NCI-H146 (cell line): ENCODE data around the gene YPEL4.
"Not testable (repeated sequence)": the region's sequence is repeated elsewhere in the genome, so short reads cannot be mapped to it uniquely, and the experiment has no call there.

Source experiments
- DNase-seq: peaks from one replicate; lab custom pipeline; 2025; lab: John Stamatoyannopoulos, UW

YPEL4 gene

DNA sequence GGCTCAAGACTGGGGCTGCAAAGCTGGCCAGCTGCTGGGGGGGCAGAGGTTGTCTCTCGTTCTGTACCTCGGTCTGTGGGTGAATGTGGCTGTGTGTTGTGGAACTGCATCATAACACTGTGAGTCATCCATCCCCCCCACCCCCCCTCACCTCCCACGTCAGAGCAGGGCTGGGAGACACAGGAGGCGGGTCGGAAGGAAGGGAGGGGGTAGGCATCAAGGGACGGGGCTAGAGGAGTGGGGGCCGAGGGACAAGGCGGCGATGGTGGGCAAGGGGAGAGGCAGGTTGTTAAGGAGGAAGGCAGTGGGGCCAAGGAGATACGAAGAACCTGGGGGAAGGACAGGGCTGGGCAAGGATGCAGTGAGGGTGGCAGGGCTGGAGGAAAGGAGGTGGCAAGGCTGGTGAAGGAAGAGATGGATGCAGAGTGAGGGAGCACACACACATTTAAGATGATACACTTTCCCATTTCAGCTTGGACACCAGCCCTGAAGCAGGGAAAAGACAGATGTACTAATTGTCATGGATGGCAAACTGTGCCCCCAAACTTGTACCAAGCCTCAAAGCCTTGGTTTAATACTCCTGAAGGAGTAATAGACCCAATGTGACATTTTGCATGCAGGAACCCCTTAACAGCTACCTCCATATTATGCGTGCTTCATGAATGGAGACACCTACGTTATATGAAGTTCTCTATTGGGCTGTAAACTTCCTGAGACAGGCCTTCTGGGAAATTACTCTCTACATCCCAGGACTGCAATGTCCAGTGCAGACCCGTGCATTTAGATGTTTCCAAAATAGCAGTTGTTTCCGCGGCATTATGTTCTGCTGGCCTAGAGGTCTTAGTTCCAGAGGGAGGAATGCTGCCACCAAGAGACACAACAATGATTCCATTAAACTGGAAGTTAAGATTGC lies at the start of gene YPEL4:
Gene YPEL4, minus strand, starts transcription at position 87 of the 913 bp plus-strand sequence. CDS start 2,805 bp downstream, outside the sequence.
- DNase-seq: peak; percentile 38

- no peak for DNase-seq
These were observed 49.2 kb upstream of the YPEL4 start for GRCh38 chr11:57698843-57699365.

DNA sequence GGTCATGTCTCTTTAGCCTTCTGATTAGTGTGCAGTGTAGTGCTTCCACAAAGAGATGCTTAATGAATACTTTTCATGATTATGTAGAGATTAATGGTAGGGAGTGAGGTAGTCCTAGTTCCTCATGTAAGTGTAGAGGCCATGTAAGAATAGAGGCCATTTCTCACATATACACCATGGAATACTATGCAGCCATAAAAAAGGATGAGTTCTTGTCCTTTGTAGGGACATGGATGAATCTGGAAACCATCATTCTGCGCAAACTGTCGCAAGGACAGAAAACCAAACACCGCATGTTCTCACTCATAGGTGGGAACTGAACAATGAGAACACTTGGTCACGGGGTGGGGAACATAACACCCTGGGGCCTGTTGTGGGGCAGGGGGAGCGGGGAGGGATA lies 40.8 kb upstream of the YPEL4 start:
- not testable (repeated sequence) for DNase-seq

DNA sequence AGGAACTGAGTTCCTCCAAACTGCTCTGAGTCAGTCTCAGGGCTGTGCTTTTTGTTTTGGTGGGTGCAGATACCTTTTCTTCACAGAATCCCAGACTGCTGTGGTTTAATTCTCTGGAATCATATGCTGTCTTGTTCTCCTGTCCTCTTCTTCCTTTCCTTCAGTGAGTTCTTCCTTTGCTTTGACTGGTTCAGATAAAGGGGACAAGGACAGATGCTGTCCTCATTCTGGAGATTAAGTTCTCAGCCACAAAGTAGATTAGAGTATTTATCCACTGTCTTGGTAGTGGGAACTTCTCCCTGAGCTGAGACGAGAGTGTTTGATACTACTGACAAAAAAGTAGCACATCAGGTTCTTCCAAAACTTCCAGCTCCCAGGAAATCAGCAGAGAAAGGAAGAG lies 31.5 kb upstream of the YPEL4 start:
- DNase-seq: no peak

GRCh38 chr11:57680552-57680874 lies 30.8 kb upstream of the YPEL4 start:
- no peak for DNase-seq

- no peak for DNase-seq
These were observed 29.7 kb upstream of the YPEL4 start for GRCh38 chr11:57679396-57679795.

- no peak for DNase-seq
These were observed 25.6 kb upstream of the YPEL4 start for GRCh38 chr11:57675176-57675941.

DNA sequence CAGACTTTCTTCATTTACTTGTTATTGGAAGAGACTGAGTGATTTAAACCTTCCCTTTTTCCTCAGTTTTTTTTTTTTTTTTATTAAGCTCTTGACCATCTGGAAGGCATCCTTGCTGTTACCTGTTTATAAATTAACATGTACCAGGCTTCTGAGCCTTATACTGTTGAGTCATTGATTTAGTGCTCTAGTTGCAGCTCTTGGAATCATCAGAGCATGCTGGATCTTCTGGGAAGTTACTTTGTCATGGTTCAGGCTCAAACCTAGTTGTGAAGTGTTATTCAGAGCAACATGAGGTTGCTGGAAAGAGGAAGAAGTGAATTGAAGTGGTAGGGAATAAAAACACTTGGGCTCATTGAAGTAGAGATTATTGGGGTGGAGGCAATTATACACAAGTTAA lies 24.5 kb upstream of the YPEL4 start:
- DNase-seq: no peak

DNA sequence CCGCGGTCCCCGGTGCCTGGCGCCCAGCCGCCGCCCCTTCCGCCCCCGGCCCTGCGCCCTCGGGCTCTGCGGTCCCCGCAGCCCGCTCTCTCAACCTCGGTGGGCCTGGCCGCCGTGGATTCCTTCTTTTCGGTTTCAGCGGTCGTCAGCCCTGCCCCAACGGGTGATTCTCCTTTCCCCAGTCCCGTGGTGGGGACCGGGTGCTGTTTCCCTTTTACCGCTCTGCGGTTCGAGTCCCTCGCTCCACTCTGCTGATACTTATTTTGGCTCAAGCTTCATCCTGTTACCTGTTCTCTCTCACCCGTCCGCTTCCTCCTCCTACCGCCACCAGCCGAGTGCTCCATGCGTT lies 18.7 kb upstream of the YPEL4 start:
- peak; percentile 28 for DNase-seq

GRCh38 chr11:57667736-57668433 lies 18.2 kb upstream of the YPEL4 start, which contains the start of gene ZDHHC5:
Gene ZDHHC5, plus strand, starts transcription at chr11:57668114. Its CDS starts 4,977 bp downstream, at chr11:57673091.
- DNase-seq: peak; percentile 99

- peak; percentile 98 for DNase-seq
These were observed 17.5 kb upstream of the YPEL4 start for GRCh38 chr11:57667117-57667735.

DNA sequence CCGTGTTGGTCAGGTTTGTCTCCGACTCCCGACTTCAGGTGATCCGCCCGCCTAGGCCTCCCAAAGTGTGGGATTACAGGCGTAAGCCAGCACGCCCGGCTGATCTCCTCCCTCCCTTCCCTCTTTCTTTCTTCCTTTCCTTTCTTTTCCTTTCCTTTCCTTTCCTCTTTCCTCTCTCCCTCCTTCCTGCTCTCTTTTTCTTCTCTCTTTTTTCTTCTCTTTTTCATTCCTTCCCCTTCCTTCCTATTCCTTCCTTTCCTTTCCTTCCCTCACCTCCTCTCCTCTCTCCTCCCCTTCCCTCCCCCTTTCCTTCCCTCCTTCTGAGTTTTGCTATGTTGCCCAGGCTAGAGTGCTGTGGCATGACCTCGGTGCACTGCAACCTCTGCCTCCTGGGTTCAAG lies 14.3 kb upstream of the YPEL4 start:
- no peak for DNase-seq

DNA sequence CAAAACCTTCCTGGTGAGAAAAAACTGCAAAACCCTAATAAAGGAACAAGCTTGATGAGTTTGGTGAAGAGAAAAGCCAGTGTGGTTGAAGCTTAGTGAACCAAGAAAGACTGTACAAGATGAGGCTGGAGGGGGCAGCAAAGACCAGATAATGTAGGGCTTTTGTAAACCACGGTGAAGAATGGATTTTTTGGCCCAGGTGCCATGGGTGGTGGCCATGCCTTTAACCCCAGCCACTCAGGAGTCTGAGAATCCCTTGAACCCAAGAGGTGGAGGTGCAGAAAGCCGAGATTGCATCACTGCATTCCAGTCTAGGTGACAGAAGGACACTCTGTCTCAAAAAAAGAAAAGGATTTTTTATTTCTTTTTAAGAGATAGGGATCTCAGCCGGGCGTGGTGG lies 13.2 kb upstream of the YPEL4 start:
- DNase-seq: no peak

GRCh38 chr11:57659669-57660068 lies 10.0 kb upstream of the YPEL4 start:
- no peak for DNase-seq

DNA sequence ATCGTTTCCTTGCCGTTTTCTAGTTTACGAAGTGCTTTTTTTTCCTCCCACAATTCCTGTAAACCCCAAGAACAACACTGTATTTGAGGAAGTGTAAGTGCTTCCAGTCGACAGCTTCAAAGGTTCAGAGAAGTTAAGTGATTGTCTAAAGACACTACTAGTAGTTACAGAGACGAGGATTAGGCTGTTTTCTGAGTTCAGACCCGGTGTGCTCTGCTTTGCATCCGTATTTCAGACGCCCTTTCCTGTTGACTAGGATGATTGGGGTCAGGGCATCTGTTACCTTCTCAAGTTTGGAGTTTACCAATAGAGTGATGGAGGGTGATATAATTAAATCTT lies 8.3 kb upstream of the YPEL4 start:
- no peak for DNase-seq

GRCh38 chr11:57657194-57658022 lies 7.7 kb upstream of the YPEL4 start, which contains the start of gene CLP1:
Gene CLP1, plus strand, starts transcription at chr11:57657762. Its CDS starts 1,715 bp downstream, at chr11:57659477.
- peak; percentile 98 for DNase-seq

- no peak for DNase-seq
These were observed 7.1 kb upstream of the YPEL4 start for GRCh38 chr11:57656885-57657193.

DNA sequence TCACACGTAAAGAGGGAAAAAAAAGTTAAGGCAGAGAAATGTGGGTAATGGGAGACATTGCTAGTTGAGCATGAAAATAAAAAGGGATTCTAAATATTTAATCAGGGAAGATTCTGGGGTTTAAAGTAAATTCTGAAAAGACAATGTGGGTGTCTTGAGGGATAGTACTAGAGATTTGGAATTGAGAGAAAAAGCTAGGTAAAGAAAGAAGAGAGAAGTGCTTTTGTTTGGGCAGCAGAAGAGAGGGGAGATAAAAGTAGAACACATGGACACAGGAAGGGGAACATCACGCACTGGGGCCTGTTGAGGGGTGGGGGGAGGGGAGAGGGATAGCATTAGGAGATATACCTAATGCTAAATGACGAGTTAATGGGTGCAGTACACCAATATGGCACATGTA lies 3.5 kb upstream of the YPEL4 start:
- no peak for DNase-seq

DNA sequence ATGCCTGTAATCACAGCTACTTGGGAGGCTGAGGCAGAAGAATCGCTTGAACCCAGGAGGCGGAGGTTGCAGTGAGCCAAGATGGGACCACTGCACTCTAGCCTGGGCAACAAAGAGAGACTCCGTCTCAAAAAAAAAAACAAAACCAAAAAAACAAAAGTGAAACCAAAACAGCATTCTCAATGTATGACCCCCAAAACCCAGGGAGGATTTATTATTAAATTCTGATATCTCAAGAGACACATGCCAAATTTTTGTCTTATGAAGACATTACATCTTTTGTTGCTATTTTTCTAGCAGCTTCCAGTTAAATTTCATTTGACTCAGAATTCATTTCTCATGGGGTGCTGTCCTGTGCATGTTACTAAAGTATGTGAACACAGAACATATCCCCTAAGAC lies 3.0 kb upstream of the YPEL4 start:
- no peak for DNase-seq

GRCh38 chr11:57652230-57652629 lies 2.5 kb upstream of the YPEL4 start:
- DNase-seq: not testable (repeated sequence)

GRCh38 chr11:57651408-57651807 lies 1.7 kb upstream of the YPEL4 start:
- DNase-seq: no peak
